HepG2 (cell line): ENCODE measurements around the gene NKD1. TPM values are rescaled to one million over a fixed set of nuclear protein-coding genes. Genes with fewer than 3 reads are reported as not detected.

ENCODE experiments used
- ATAC-seq: fragments of 200-7000 bp; cut with Tn5 transposase; 3 replicates; pipeline ENCODE4 v1.9.1; 2020; ENCODE audit warnings: mild to moderate bottlenecking, moderate library complexity
- BruUV-seq: library from RNA; stranded (reverse); fragments of 400-500 nt; replicated peaks from 2 replicates; lab custom pipeline; 2021; lab: Mats Ljungman, UMichigan
- CTCF ChIA-PET: fragments of 300-600 bp; formaldehyde crosslinking; extraction: SDS; loops from one replicate; lab custom pipeline; 2021; ENCODE audit warnings: low total read pairs, inconsistent platforms, low intra/inter-chr PET ratio; lab: Yijun Ruan, JAX
- POLR2A ChIA-PET: fragments of 350-600 bp; sonication (Branson Sonifier 250); formaldehyde crosslinking; loops from one replicate; lab custom pipeline; 2020; ENCODE audit warnings: antibody characterized with exemption, inconsistent platforms; lab: Yijun Ruan, JAX
- DNase-seq: peaks from one replicate; pipeline ENCODE4 v3.0.0-alpha.2; 2015; ENCODE audit warnings: low spot score
- FAIRE-seq: peaks from 3 replicates; lab custom pipeline; 2011; peaks lifted over from hg19 to GRCh38; lab: Jason Lieb, UNC
- H2AFZ ChIP-seq: one replicate; pipeline ENCODE4 v1.6.1; 2011; ENCODE audit warnings: low read length, inconsistent platforms
- H3K27ac ChIP-seq: fragments of 300-600 bp; 3 replicates; pipeline ENCODE4 v1.8.0; 2011; ENCODE audit warnings: mixed run types, mild to moderate bottlenecking, mixed read lengths, low read length, inconsistent platforms; ENCODE audit not compliant: insufficient read depth; ENCODE audit errors: extremely low read length
- H3K27me3 ChIP-seq, 2 experiments: fragments of 200-600 bp in 1 of 2; 2 replicates in 1 of 2; 3 replicates in 1 of 2; pipeline versions ENCODE4 v1.6.0 to v1.8.0; 2011; ENCODE audit warnings: low read length in 2 of 2, mild to moderate bottlenecking in 2 of 2, moderate library complexity in 2 of 2, inconsistent platforms in 1 of 2; ENCODE audit not compliant: insufficient read depth in 2 of 2, control insufficient read depth in 1 of 2
- H3K36me3 ChIP-seq, 2 experiments: fragments of 200-600 bp in 1 of 2; replicated peaks in 1 of 2; 2 replicates in 1 of 2; 3 replicates in 1 of 2; pipeline versions ENCODE4 v1.5.1 to v1.8.0; 2011; ENCODE audit warnings: low read length in 2 of 2, inconsistent platforms in 1 of 2; ENCODE audit not compliant: insufficient read depth in 2 of 2, control insufficient read depth in 1 of 2
- H3K4me1 ChIP-seq: 2 replicates; pipeline ENCODE4 v1.5.1; 2012; ENCODE audit warnings: low read length, inconsistent platforms; ENCODE audit not compliant: insufficient read depth
- H3K4me2 ChIP-seq: 2 replicates; pipeline ENCODE4 v1.6.0; 2011; ENCODE audit warnings: low read depth, low read length, inconsistent platforms
- H3K4me3 ChIP-seq, 3 experiments: fragments of 200-600 bp in 1 of 3; sonication (generic), shearing (Covaris generic) in 1 of 3; replicated peaks in 1 of 3; 2 replicates each; pipeline ENCODE4 v1.5.1; 2011 to 2016; ENCODE audit warnings: low read length in 3 of 3, inconsistent platforms in 2 of 3, low read depth in 2 of 3, mild to moderate bottlenecking in 2 of 3, control low read depth in 1 of 3, mixed read lengths in 1 of 3; ENCODE audit not compliant: insufficient read depth in 1 of 3
- H3K79me2 ChIP-seq: one replicate; pipeline ENCODE4 v1.6.1; 2011; ENCODE audit warnings: low read length, inconsistent platforms; ENCODE audit not compliant: insufficient read depth
- H3K9ac ChIP-seq: 2 replicates; pipeline ENCODE4 v1.6.0; 2011; ENCODE audit warnings: mild to moderate bottlenecking, low read depth, low read length, inconsistent platforms; ENCODE audit not compliant: insufficient read depth
- H3K9me3 ChIP-seq: 2 replicates; pipeline ENCODE4 v1.5.1; 2012; ENCODE audit warnings: mild to moderate bottlenecking, low read length
- H4K20me1 ChIP-seq: 2 replicates; pipeline ENCODE4 v1.6.0; 2011; ENCODE audit warnings: inconsistent platforms, mild to moderate bottlenecking, low read length, moderate library complexity; ENCODE audit not compliant: insufficient read depth
- ATF7 ChIP-seq, 2 experiments: fragments of 450-650 bp in 1 of 2; sonication (generic) in 1 of 2; formaldehyde crosslinking in 1 of 2; IDR thresholded peaks; 2 replicates each; pipeline versions ENCODE4 v1.4.0 to v1.6.1; 2016 to 2020; ENCODE audit warnings: antibody characterized with exemption in 1 of 2, mild to moderate bottlenecking in 1 of 2, missing genetic modification reagents in 1 of 2
- EP300 ChIP-seq, 3 experiments: sonication (generic) in 1 of 3; formaldehyde crosslinking in 1 of 3; IDR thresholded peaks; 2 replicates each; pipeline versions ENCODE4 v1.5.1 to v1.6.1; 2011 to 2020; ENCODE audit warnings: low read depth in 2 of 3, low read length in 2 of 3, borderline replicate concordance in 1 of 3, improper control_type of control experiment in 1 of 3, mild to moderate bottlenecking in 1 of 3, missing genetic modification reagents in 1 of 3, moderate library complexity in 1 of 3
- PCBP2 ChIP-seq: fragments of 200-400 bp; formaldehyde crosslinking; optimal IDR thresholded peaks from 2 replicates; pipeline ENCODE3; 2018; ENCODE audit warnings: low read length, low read depth; ENCODE audit not compliant: poor library complexity, severe bottlenecking
- RBFOX2 ChIP-seq: fragments of 200-400 bp; formaldehyde crosslinking; IDR thresholded peaks from 2 replicates; pipeline ENCODE4 v1.6.1; 2017; ENCODE audit warnings: low read depth, mild to moderate bottlenecking, low read length
- RBM22 ChIP-seq: fragments of 200-400 bp; formaldehyde crosslinking; optimal IDR thresholded peaks from 2 replicates; pipeline ENCODE3; 2017; ENCODE audit warnings: mild to moderate bottlenecking, low read length, moderate library complexity
- RFX3 ChIP-seq: IDR thresholded peaks from 2 replicates; pipeline ENCODE4 v1.6.1; 2016; ENCODE audit warnings: missing biosample characterization, missing genetic modification reagents
- SMAD3 ChIP-seq: sonication (generic); formaldehyde crosslinking; IDR thresholded peaks from 2 replicates; pipeline ENCODE4 v1.4.0; 2020; ENCODE audit warnings: missing genetic modification reagents
- SP4 ChIP-seq: sonication (generic); formaldehyde crosslinking; IDR thresholded peaks from 2 replicates; pipeline ENCODE4 v1.8.1; 2023; ENCODE audit warnings: mild to moderate bottlenecking, missing genetic modification reagents
- ZNF629 ChIP-seq: sonication (generic); formaldehyde crosslinking; conservative IDR thresholded peaks from 2 replicates; pipeline ENCODE4 v1.5.0; 2020; ENCODE audit warnings: missing genetic modification reagents
- ZNF768 ChIP-seq: sonication (generic); formaldehyde crosslinking; IDR thresholded peaks from 2 replicates; pipeline ENCODE4 v1.4.0; 2020; ENCODE audit warnings: missing genetic modification reagents
- WGBS: methylation state at CpG from one replicate; pipeline ENCODE4 v1.1.6; 2017; ENCODE audit warnings: low lambda C conversion rate; 5-methylcytosine and 5-hydroxymethylcytosine counted together
- in situ Hi-C: cut with HindIII; loops from 2 replicates; pipeline ENCODE4 v1.10.0; 2017; ENCODE audit warnings: low pct_unique_long_range_greater_than_20kb; ENCODE audit not compliant: extremely low pct_ligation_motif_present
- intact Hi-C: fragments of 100-400 bp; cut with micrococcal nuclease; formaldehyde crosslinking; loops from one replicate; pipeline ENCODE4 v1.10.0; 2022; ENCODE audit not compliant: unreplicated experiment
- polyA plus RNA-seq, 8 experiments: library from polyadenylated mRNA; depleted of rRNA in 3 of 8; stranded (reverse) in 7 of 8; unstranded in 1 of 8; fragments of >200 nt; fragmentation: Illumina TruSeq in 4 of 8; extraction: Trizol in 4 of 8; gene quantifications; 2 replicates each; pipeline versions ENCODE4 v1.2.1 to v1.2.3, GENCODE V29; 2011 to 2016; ENCODE audit warnings: low read depth in 4 of 8, missing spikeins in 1 of 8, mixed read lengths in 1 of 8; ENCODE audit not compliant: insufficient read depth in 1 of 8
- total RNA-seq, 5 experiments: library from RNA; depleted of rRNA; stranded (reverse); fragments of >200 nt; fragmentation: Illumina TruSeq; extraction: Trizol; gene quantifications; 2 replicates each; pipeline ENCODE4 v1.2.3, GENCODE V29; 2016; ENCODE audit warnings: low read depth in 1 of 5
- TF ChIP-seq, protein P1 (sequence below): sonication (generic); formaldehyde crosslinking; IDR thresholded peaks from 2 replicates; pipeline ENCODE4 v1.4.0; 2020; ENCODE audit warnings: missing genetic modification reagents, borderline replicate concordance
- TF ChIP-seq, protein P2 (sequence below): sonication (generic); formaldehyde crosslinking; IDR thresholded peaks from 2 replicates; pipeline ENCODE4 v1.9.0; 2021; ENCODE audit warnings: missing genetic modification reagents, borderline replicate concordance

NKD1 gene
- total and polyA plus RNA-seq, 2 of the 13 experiments (the other 11 are each of a cell fraction or from before 2014, with no cell fraction given) = 70.4 to 121 TPM

DNA sequence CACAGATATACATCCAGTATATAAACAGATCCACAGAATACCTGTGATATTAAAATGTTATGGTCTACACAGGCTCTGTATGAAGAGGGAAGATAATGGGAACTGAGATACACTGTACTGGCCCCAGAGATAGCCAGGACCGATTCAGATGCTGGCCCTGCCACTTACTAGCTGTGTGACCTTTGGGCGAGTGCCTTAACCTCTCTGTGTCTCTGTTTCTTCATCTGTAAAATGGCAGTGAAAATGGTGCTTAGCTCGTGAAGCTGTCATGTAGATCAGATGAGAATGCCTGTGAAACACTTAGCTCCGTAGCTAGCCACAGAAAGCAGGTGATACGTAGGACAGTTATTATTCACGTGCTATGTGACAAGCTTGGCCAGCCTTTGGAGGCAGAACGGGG is 22.2 kb downstream of the NKD1 start:
- WGBS = 96% methylated on average over 7 of the region's 7 CpGs
- Histone ChIP-seq H3K4me2 (no peak overlapping the region), H3K4me3 (no peak overlapping the region), H3K79me2 (peaks cover 100% of the 10 kb centered on the region), H3K36me3 (peaks cover 76 to 99% of the 10 kb centered on the region in 2 experiments), H4K20me1 (peaks cover 100% of the 10 kb centered on the region), H2AFZ (no peak overlapping the region), H3K27ac (no peak overlapping the region), H3K4me1 (peaks cover 99% of the 10 kb centered on the region), H3K9me3 (no peaks in the 10 kb centered on the region), H3K27me3 (no peaks in the 10 kb centered on the region), H3K9ac (no peak overlapping the region)
- ATAC-seq (no peak), DNase-seq (no peak), FAIRE-seq (no peak)
- CTCF ChIA-PET = no interaction called here
- TF ChIP-seq, protein P1, sequence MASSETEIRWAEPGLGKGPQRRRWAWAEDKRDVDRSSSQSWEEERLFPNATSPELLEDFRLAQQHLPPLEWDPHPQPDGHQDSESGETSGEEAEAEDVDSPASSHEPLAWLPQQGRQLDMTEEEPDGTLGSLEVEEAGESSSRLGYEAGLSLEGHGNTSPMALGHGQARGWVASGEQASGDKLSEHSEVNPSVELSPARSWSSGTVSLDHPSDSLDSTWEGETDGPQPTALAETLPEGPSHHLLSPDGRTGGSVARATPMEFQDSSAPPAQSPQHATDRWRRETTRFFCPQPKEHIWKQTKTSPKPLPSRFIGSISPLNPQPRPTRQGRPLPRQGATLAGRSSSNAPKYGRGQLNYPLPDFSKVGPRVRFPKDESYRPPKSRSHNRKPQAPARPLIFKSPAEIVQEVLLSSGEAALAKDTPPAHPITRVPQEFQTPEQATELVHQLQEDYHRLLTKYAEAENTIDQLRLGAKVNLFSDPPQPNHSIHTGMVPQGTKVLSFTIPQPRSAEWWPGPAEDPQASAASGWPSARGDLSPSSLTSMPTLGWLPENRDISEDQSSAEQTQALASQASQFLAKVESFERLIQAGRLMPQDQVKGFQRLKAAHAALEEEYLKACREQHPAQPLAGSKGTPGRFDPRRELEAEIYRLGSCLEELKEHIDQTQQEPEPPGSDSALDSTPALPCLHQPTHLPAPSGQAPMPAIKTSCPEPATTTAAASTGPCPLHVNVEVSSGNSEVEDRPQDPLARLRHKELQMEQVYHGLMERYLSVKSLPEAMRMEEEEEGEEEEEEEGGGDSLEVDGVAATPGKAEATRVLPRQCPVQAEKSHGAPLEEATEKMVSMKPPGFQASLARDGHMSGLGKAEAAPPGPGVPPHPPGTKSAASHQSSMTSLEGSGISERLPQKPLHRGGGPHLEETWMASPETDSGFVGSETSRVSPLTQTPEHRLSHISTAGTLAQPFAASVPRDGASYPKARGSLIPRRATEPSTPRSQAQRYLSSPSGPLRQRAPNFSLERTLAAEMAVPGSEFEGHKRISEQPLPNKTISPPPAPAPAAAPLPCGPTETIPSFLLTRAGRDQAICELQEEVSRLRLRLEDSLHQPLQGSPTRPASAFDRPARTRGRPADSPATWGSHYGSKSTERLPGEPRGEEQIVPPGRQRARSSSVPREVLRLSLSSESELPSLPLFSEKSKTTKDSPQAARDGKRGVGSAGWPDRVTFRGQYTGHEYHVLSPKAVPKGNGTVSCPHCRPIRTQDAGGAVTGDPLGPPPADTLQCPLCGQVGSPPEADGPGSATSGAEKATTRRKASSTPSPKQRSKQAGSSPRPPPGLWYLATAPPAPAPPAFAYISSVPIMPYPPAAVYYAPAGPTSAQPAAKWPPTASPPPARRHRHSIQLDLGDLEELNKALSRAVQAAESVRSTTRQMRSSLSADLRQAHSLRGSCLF (CRISPR knock-in tag) = no peak
- TF ChIP-seq PCBP2 (no peak), EP300 (IDR thresholded peaks at IDR 0.05; ENCODE audit: low read depth in 2 of 2, low read length in 2 of 2) (no peak), EP300 (CRISPR knock-in tag; IDR thresholded peaks at IDR 0.05; ENCODE audit: borderline replicate concordance) (no peak), RFX3 (CRISPR knock-in tag) (no peak), ZNF629 (peak; percentile 39), RBM22 (peak; percentile 96), ATF7 (IDR thresholded peaks at IDR 0.05) (no peak), ATF7 (CRISPR knock-in tag; IDR thresholded peaks at IDR 0.05) (no peak), ZNF768 (CRISPR knock-in tag) (peak; percentile 86; the same call in 1 of the 2 replicates), RBFOX2 (peak; percentile 55), SP4 (no peak), SMAD3 (CRISPR knock-in tag) (no peak)
- TF ChIP-seq, protein P2, sequence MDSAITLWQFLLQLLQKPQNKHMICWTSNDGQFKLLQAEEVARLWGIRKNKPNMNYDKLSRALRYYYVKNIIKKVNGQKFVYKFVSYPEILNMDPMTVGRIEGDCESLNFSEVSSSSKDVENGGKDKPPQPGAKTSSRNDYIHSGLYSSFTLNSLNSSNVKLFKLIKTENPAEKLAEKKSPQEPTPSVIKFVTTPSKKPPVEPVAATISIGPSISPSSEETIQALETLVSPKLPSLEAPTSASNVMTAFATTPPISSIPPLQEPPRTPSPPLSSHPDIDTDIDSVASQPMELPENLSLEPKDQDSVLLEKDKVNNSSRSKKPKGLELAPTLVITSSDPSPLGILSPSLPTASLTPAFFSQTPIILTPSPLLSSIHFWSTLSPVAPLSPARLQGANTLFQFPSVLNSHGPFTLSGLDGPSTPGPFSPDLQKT (CRISPR knock-in tag) = no peak
- POLR2A ChIA-PET = no interaction called here
- BruUV-seq = no TSS peak
- intact Hi-C loops (no loop called here), in situ Hi-C loops (no loop called here)
